Lung (tissue), 12 donors: ENCODE data around the gene TLR5. TPM values are rescaled to one million over a fixed set of nuclear protein-coding genes. Genes with fewer than 3 reads are reported as not detected.
A peak's percentile ranks its signal among the peaks of the same experiment; 100 is the strongest.

Experiments used
- ATAC-seq: fragments of 200-7000 bp; cut with Tn5 transposase; one replicate; pipeline ENCODE4 v1.9.1; 2020; ENCODE audit warnings: moderate number of reproducible peaks; ENCODE audit not compliant: insufficient read depth, low FRiP score
- DNase-seq, 3 donors: peaks; one replicate each; pipeline ENCODE4 v3.0.0-alpha.2; 2013 to 2017
- H3K27ac ChIP-seq, 2 donors: one replicate each; pipeline ENCODE4 v1.5.1; 2013; ENCODE audit warnings: mild to moderate bottlenecking in 2 of 2, moderate library complexity in 2 of 2, control low read depth in 1 of 2, inconsistent platforms in 1 of 2, low read depth in 1 of 2, low read length in 1 of 2
- H3K27me3 ChIP-seq, 3 donors: one replicate each; pipeline ENCODE4 v1.5.1; 2013; ENCODE audit warnings: low read length in 2 of 3; ENCODE audit not compliant: control insufficient read depth in 3 of 3, insufficient read depth in 3 of 3
- H3K36me3 ChIP-seq, 4 donors: one replicate each; pipeline ENCODE4 v1.5.1; 2013; ENCODE audit warnings: low read length in 4 of 4, mild to moderate bottlenecking in 1 of 4, moderate library complexity in 1 of 4; ENCODE audit not compliant: control insufficient read depth in 4 of 4, insufficient read depth in 4 of 4
- H3K4me1 ChIP-seq, 5 donors: one replicate each; pipeline ENCODE4 v1.5.1; 2013; ENCODE audit warnings: low read length in 5 of 5, mild to moderate bottlenecking in 2 of 5, moderate library complexity in 1 of 5; ENCODE audit not compliant: control insufficient read depth in 5 of 5, insufficient read depth in 5 of 5
- H3K4me3 ChIP-seq: one replicate; pipeline ENCODE4 v1.5.1; 2013; ENCODE audit warnings: mild to moderate bottlenecking, control low read depth, moderate library complexity
- H3K9ac ChIP-seq, 2 donors: one replicate each; pipeline ENCODE4 v1.5.1; 2013; ENCODE audit warnings: low read length in 2 of 2, control low read depth in 1 of 2; ENCODE audit not compliant: insufficient read depth in 1 of 2
- H3K9me3 ChIP-seq, 4 donors: one replicate each; pipeline ENCODE4 v1.5.1; 2013; ENCODE audit warnings: low read length in 3 of 4, mild to moderate bottlenecking in 1 of 4, moderate library complexity in 1 of 4; ENCODE audit not compliant: control insufficient read depth in 4 of 4, insufficient read depth in 3 of 4
- CTCF ChIP-seq: IDR thresholded peaks from 2 replicates; pipeline ENCODE4 v1.5.1; 2012; ENCODE audit warnings: mild to moderate bottlenecking; ENCODE audit errors: control extremely low read depth, extremely low read depth
- WGBS, 2 donors: extraction: QIAGEN DNeasy Blood & Tissue Kit; methylation state at CpG; one replicate each; pipeline ENCODE4 v1.1.7; 2013; 5-methylcytosine and 5-hydroxymethylcytosine counted together
- polyA plus RNA-seq, 2 donors: library from polyadenylated mRNA; stranded (reverse); fragments of 200-250 nt; gene quantifications; one replicate each; pipeline ENCODE4 v1.2.1, GENCODE V29; 2013
- total RNA-seq, 2 donors: library from RNA; depleted of rRNA in 1 of 2; stranded (reverse); fragments of >200 nt in 1 of 2; gene quantifications; one replicate each; pipeline ENCODE4 v1.2.1, GENCODE V29; 2014 to 2021
- donor health status: control.
- donor health status: control.
- donor health status: Bipolar disorder and iron deficiency.
- donor health status: healthy.
- donor health status: DM: yes; HTN: yes; CAD: no.

TLR5 gene
- total and polyA plus RNA-seq, 4 donors: 3.0 to 23.6 (median 17.7) TPM

- ATAC-seq (no peak), DNase-seq (peak; percentile 83 to 98 (median 98))
- Histone ChIP-seq H3K9me3 (no peaks in the 10 kb centered on the region), H3K27ac (no peak overlapping the region), H3K4me3 (no peak overlapping the region), H3K9ac (peak overlapping the region in 1 of 2 donors; percentile 0), H3K36me3 (no peaks in the 10 kb centered on the region), H3K4me1 (peaks cover 0 to 71% (median 21%) of the 10 kb centered on the region in 5 donors), H3K27me3 (no peaks in the 10 kb centered on the region)
- no peak for TF ChIP-seq CTCF
- WGBS, 2 donors: 67 to 76% methylated on average over 10 of the region's 10 CpGs
Observed at GRCh38 chr1:223087291-223088255, 55.5 kb downstream of the TLR5 start.

- no peak overlapping the region for H3K4me3 ChIP-seq
- peak overlapping the region in 1 of 2 donors; percentile 42 for H3K27ac ChIP-seq
- 70 to 87% methylated on average over 8 of the region's 8 CpGs for WGBS, 2 donors
- no peaks in the 10 kb centered on the region for H3K9me3 ChIP-seq
- H3K36me3 ChIP-seq: no peaks in the 10 kb centered on the region
- H3K27me3 ChIP-seq: no peaks in the 10 kb centered on the region
- ATAC-seq: no peak
- TF ChIP-seq CTCF: no peak
- H3K9ac ChIP-seq: no peak overlapping the region
- H3K4me1 ChIP-seq: peaks cover 0 to 75% (median 25%) of the 10 kb centered on the region in 5 donors
- peak; percentile 86 to 95 (median 95) for DNase-seq
Observed at GRCh38 chr1:223084464-223084866, 58.6 kb downstream of the TLR5 start.

GRCh38 chr1:223083831-223084230 lies 59.2 kb downstream of the TLR5 start:
- Histone ChIP-seq H3K9ac (no peak overlapping the region), H3K4me1 (peaks cover 0 to 69% (median 23%) of the 10 kb centered on the region in 5 donors), H3K27ac (peak overlapping the region in 1 of 2 donors; percentile 42), H3K36me3 (no peaks in the 10 kb centered on the region), H3K4me3 (no peak overlapping the region), H3K9me3 (no peaks in the 10 kb centered on the region), H3K27me3 (no peaks in the 10 kb centered on the region)
- WGBS, 2 donors: 82 to 91% methylated on average over 15 of the region's 15 CpGs
- DNase-seq (peak; percentile 87 to 98 (median 98)), ATAC-seq (no peak)
- no peak for TF ChIP-seq CTCF
